B cell (primary cell): ENCODE data around the gene GGA2. TPM values are rescaled to one million over a fixed set of nuclear protein-coding genes. Genes with fewer than 3 reads are reported as not detected.
A peak's percentile ranks its signal among the peaks of the same experiment; 100 is the strongest.

Source experiments
- ATAC-seq: fragments of 200-7000 bp; cut with Tn5 transposase; one replicate; pipeline ENCODE4 v1.10.0; 2021; ENCODE audit warnings: low read depth, mild to moderate bottlenecking, moderate number of reproducible peaks, moderate library complexity
- CTCF ChIA-PET: fragments of 350-600 bp; sonication (Branson Sonifier 250); formaldehyde crosslinking; loops from one replicate; lab custom pipeline; 2021; ENCODE audit warnings: antibody characterized with exemption, inconsistent platforms; lab: Charles Lee
- POLR2A ChIA-PET: fragments of 350-600 bp; sonication (Branson Sonifier 250); formaldehyde crosslinking; loops from one replicate; lab custom pipeline; 2021; ENCODE audit warnings: antibody characterized with exemption; lab: Charles Lee
- DNase-seq: peaks from one replicate; pipeline ENCODE4 v3.0.0; 2013
- H2AFZ ChIP-seq: 2 replicates; pipeline ENCODE4 v1.6.1; 2012; ENCODE audit warnings: mild to moderate bottlenecking, low read depth, low read length; ENCODE audit not compliant: insufficient read depth, poor library complexity, severe bottlenecking
- H3K27ac ChIP-seq, 2 donors: 1 replicate in 1 of 2; 2 replicates in 1 of 2; pipeline ENCODE4 v1.5.1; 2012 to 2013; ENCODE audit warnings: low read length in 2 of 2, mild to moderate bottlenecking in 2 of 2, moderate library complexity in 1 of 2
- H3K27me3 ChIP-seq, 4 experiments: fragments of 200-600 bp in 1 of 4; sonication (generic) in 1 of 4; replicated peaks in 1 of 4; 1 replicate in 2 of 4; 2 replicates in 2 of 4; pipeline versions ENCODE4 v1.6.1 to v1.7.0; 2013 to 2016; ENCODE audit warnings: low read length in 3 of 4, mild to moderate bottlenecking in 2 of 4, mixed read lengths in 1 of 4, moderate library complexity in 1 of 4; ENCODE audit not compliant: insufficient read depth in 4 of 4, control insufficient read depth in 3 of 4; ENCODE audit errors: control extremely low read depth in 1 of 4
- H3K36me3 ChIP-seq, 2 experiments: replicated peaks in 1 of 2; 1 replicate in 1 of 2; 2 replicates in 1 of 2; pipeline versions ENCODE4 v1.6.1 to v1.7.1; 2013; ENCODE audit warnings: low read length in 1 of 2; ENCODE audit not compliant: insufficient read depth in 2 of 2, control insufficient read depth in 1 of 2; ENCODE audit errors: control extremely low read depth in 1 of 2, extremely low read depth in 1 of 2
- H3K4me1 ChIP-seq, 2 donors: fragments of 200-600 bp in 1 of 2; sonication (generic) in 1 of 2; 1 replicate in 1 of 2; 2 replicates in 1 of 2; pipeline versions ENCODE4 v1.5.1 to v1.6.1; 2013 to 2017; ENCODE audit warnings: low read length in 2 of 2; ENCODE audit not compliant: control insufficient read depth in 2 of 2, insufficient read depth in 2 of 2
- H3K4me2 ChIP-seq: replicated peaks from 2 replicates; pipeline ENCODE3; 2012; ENCODE audit warnings: mild to moderate bottlenecking, low read depth, low read length; ENCODE audit not compliant: poor library complexity, severe bottlenecking
- H3K4me3 ChIP-seq, 5 experiments: fragments of 200-600 bp in 1 of 5; sonication (generic) in 1 of 5; 1 replicate in 3 of 5; 2 replicates in 2 of 5; pipeline versions ENCODE4 v1.5.1 to v1.7.0; 2011 to 2016; ENCODE audit warnings: low read length in 4 of 5, mild to moderate bottlenecking in 4 of 5, low read depth in 2 of 5, control low read depth in 1 of 5, moderate library complexity in 1 of 5; ENCODE audit not compliant: insufficient read depth in 1 of 5; ENCODE audit errors: control extremely low read depth in 1 of 5, extremely low read depth in 1 of 5
- H3K79me2 ChIP-seq: fragments of 200-600 bp; sonication (generic); one replicate; pipeline ENCODE4 v1.6.0; 2016; ENCODE audit warnings: low read length; ENCODE audit not compliant: control insufficient read depth, insufficient read depth
- H3K9ac ChIP-seq: fragments of 200-600 bp; sonication (generic); 2 replicates; pipeline ENCODE4 v1.6.1; 2017; ENCODE audit warnings: mild to moderate bottlenecking, low read length, moderate library complexity
- H3K9me3 ChIP-seq, 3 donors: one replicate each; pipeline versions ENCODE4 v1.6.1 to v1.7.1; 2013; ENCODE audit warnings: low read length in 2 of 3; ENCODE audit not compliant: control insufficient read depth in 2 of 3, insufficient read depth in 1 of 3; ENCODE audit errors: control extremely low read depth in 1 of 3
- H4K20me1 ChIP-seq: 2 replicates; pipeline ENCODE4 v1.6.0; 2012; ENCODE audit warnings: mild to moderate bottlenecking, low read length; ENCODE audit not compliant: insufficient read depth, control insufficient read depth, poor library complexity, severe bottlenecking
- H3K27ac Mint-ChIP-seq: one replicate; pipeline ENCODE4 v1.8.0; 2021; ENCODE audit warnings: mixed read lengths
- H3K27me3 Mint-ChIP-seq: one replicate; pipeline ENCODE4 v1.8.0; 2021; ENCODE audit warnings: mixed read lengths
- H3K4me1 Mint-ChIP-seq: one replicate; pipeline ENCODE4 v1.8.0; 2021; ENCODE audit warnings: mixed read lengths
- H3K4me3 Mint-ChIP-seq: one replicate; pipeline ENCODE4 v1.8.0; 2021; ENCODE audit warnings: mixed read lengths
- H3K9me3 Mint-ChIP-seq: one replicate; pipeline ENCODE4 v1.8.0; 2022; ENCODE audit warnings: mixed read lengths; ENCODE audit not compliant: insufficient read depth
- EZH2 ChIP-seq: IDR thresholded peaks from 2 replicates; pipeline ENCODE4 v1.6.1; 2012; ENCODE audit warnings: borderline replicate concordance, low read depth, mild to moderate bottlenecking, moderate library complexity, low read length; ENCODE audit not compliant: insufficient read depth, poor library complexity, severe bottlenecking
- WGBS: methylation state at CpG from one replicate; pipeline ENCODE4 v1.1.5; 2013; ENCODE audit warnings: missing lambda C conversion rate; ENCODE audit not compliant: insufficient coverage; 5-methylcytosine and 5-hydroxymethylcytosine counted together
- intact Hi-C: fragments of 100-400 bp; cut with micrococcal nuclease; formaldehyde crosslinking; loops from one replicate; pipeline ENCODE4 v1.10.0; 2022
- polyA plus RNA-seq: library from polyadenylated mRNA; depleted of rRNA; stranded (reverse); fragments of >200 nt; gene quantifications from 2 replicates; pipeline ENCODE4 v1.2.3, GENCODE V29; 2012
- total RNA-seq, 2 donors: library from RNA; stranded (reverse); fragments of 120-200 nt in 1 of 2; gene quantifications; 1 replicate in 1 of 2; 2 replicates in 1 of 2; pipeline versions ENCODE4 v1.2.3 to v1.2.4, GENCODE V29; 2013 to 2022
- TF ChIP-seq, protein P1 (sequence below): fragments of 200-600 bp; IDR thresholded peaks from one replicate; pipeline ENCODE4 v1.8.0; 2022; ENCODE audit warnings: antibody characterized with exemption, mild to moderate bottlenecking

The GGA2 gene
- total and polyA plus RNA-seq, 2 donors (not counting 1 experiment from before 2014, with no cell fraction given) = 227 to 832 TPM

DNA sequence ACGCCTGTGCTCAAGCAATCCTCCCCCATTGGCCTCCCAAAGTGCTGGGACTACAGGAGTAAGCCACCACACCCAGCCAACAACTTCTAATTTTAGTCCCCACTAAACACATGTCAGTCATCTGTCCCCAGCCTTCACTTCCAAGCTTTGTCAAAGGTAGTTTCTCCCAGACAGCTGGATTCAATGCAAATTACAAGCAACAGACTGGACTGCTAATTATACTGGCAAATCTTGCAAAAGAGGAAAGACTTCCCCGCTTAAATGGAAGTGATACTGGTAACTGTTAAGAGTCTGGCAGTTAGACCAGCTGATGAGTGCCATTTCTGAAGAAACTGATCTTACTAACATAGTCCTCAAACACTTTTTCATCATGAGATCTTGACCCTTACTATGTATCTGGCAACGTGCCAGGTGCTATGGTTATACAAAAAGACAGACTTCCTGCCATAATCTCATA lies 8.2 kb upstream of the GGA2 start:
- WGBS = no CpG with 5 or more reads among the region's 3 CpGs
- DNase-seq (peak; percentile 84), ATAC-seq (peak; percentile 33)
- Histone ChIP-seq H3K4me2 (peak overlapping the region; percentile 59), H3K4me1 (peaks cover 59 to 66% of the 10 kb centered on the region in 2 donors), H3K79me2 (peaks cover 27% of the 10 kb centered on the region), H3K27ac (peak overlapping the region; percentile 85 to 92), H3K9me3 (no peaks in the 10 kb centered on the region), H4K20me1 (no peaks in the 10 kb centered on the region), H3K36me3 (peaks cover 1 to 8% of the 10 kb centered on the region in 2 experiments), H2AFZ (no peak overlapping the region), H3K9ac (peak overlapping the region; percentile 20), H3K27me3 (no peaks in the 10 kb centered on the region), H3K4me3 (peak overlapping the region in 2 of 5 experiments; percentile 15 to 47)
- H3K4me3 Mint-ChIP-seq = peak overlapping the region; percentile 80
- H3K27ac Mint-ChIP-seq = peak overlapping the region; percentile 92
- no peaks in the 10 kb centered on the region for H3K27me3 Mint-ChIP-seq
- POLR2A ChIA-PET = interaction anchor here (1.5 to 4.7 kb wide), 3 partner anchors 11 to 38 kb away, joined by 3 to 39 read pairs (median 5); partner anchors contain the start of genes EARS2 and UBFD1
- H3K4me1 Mint-ChIP-seq = peaks cover 67% of the 10 kb centered on the region
- no peaks in the 10 kb centered on the region for H3K9me3 Mint-ChIP-seq
- no peak for TF ChIP-seq EZH2
- TF ChIP-seq, protein P1, sequence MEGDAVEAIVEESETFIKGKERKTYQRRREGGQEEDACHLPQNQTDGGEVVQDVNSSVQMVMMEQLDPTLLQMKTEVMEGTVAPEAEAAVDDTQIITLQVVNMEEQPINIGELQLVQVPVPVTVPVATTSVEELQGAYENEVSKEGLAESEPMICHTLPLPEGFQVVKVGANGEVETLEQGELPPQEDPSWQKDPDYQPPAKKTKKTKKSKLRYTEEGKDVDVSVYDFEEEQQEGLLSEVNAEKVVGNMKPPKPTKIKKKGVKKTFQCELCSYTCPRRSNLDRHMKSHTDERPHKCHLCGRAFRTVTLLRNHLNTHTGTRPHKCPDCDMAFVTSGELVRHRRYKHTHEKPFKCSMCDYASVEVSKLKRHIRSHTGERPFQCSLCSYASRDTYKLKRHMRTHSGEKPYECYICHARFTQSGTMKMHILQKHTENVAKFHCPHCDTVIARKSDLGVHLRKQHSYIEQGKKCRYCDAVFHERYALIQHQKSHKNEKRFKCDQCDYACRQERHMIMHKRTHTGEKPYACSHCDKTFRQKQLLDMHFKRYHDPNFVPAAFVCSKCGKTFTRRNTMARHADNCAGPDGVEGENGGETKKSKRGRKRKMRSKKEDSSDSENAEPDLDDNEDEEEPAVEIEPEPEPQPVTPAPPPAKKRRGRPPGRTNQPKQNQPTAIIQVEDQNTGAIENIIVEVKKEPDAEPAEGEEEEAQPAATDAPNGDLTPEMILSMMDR = no peak
- CTCF ChIA-PET = interaction anchor here (0.8 to 1.4 kb wide), 4 partner anchors 10 to 39 kb away, joined by 3 to 6 read pairs (median 4); partner anchors contain the start of gene UBFD1
- intact Hi-C loops = loop anchor here (1.0 kb wide), 1 partner anchor 8 kb away; the partner anchor contains the start of gene GGA2
